GM18870 (cell line): ENCODE results near the gene ABLIM1.

ENCODE experiments used
- ATAC-seq: cut with Tn5 transposase; IDR thresholded peaks from one replicate; pipeline ENCODE4 v1.9.1; 2021; ENCODE audit warnings: moderate library complexity; ENCODE audit not compliant: unreplicated experiment

Gene ABLIM1

GRCh38 chr10:114593816-114594468 lies 64.1 kb downstream of the ABLIM1 start:
- ATAC-seq = no peak

- no peak for ATAC-seq
These were observed 64.8 kb downstream of the ABLIM1 start for GRCh38 chr10:114593240-114593792.

DNA sequence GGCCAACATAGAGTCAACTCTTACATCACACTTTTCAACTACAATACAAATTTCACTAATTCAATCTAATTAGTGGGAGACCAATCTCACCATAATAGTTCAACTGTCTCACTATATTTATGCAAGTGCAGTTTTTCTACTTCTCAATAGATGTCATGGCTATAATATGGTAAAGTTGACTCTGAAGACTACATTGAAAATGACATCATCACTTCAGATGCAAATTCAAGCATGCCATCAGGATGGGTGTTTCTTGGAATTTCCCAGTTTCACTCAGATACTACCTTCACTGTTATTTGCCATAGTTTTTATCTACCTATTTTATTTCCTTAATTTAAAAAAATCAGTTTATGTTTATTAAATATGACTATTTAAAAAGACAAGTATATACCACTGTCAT lies 67.1 kb downstream of the ABLIM1 start:
- no peak for ATAC-seq

GRCh38 chr10:114584419-114584818 lies 73.7 kb downstream of the ABLIM1 start:
- ATAC-seq = no peak

GRCh38 chr10:114581071-114581470 lies 77.0 kb downstream of the ABLIM1 start:
- no peak for ATAC-seq

- no peak for ATAC-seq
These were observed 80.9 kb downstream of the ABLIM1 start for GRCh38 chr10:114577133-114577532.

DNA sequence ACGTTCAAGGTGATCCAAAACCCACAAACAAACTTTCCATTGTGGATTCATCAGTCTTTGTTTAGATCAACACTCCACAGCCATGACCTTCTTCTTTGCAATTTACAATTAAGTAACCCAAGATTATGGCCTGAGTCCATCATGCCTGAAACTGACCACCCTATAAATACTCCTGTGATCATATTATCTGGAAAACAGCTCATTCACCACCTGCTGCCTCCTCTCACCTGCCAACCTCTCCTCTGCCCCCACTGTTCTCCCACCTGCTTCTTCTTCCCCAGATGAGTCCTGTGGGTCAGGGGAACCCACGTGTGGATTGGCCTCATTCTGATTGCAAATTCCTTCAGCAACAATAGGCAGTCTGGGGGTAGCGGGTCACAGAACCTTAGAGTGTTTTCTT lies 81.4 kb downstream of the ABLIM1 start:
- no peak for ATAC-seq

GRCh38 chr10:114576132-114576487 lies 82.0 kb downstream of the ABLIM1 start:
- no peak for ATAC-seq

GRCh38 chr10:114575417-114576131 lies 82.5 kb downstream of the ABLIM1 start:
- ATAC-seq = no peak

GRCh38 chr10:114573330-114574045 lies 84.6 kb downstream of the ABLIM1 start:
- ATAC-seq = no peak

GRCh38 chr10:114571316-114571999 lies 86.6 kb downstream of the ABLIM1 start:
- no peak for ATAC-seq

DNA sequence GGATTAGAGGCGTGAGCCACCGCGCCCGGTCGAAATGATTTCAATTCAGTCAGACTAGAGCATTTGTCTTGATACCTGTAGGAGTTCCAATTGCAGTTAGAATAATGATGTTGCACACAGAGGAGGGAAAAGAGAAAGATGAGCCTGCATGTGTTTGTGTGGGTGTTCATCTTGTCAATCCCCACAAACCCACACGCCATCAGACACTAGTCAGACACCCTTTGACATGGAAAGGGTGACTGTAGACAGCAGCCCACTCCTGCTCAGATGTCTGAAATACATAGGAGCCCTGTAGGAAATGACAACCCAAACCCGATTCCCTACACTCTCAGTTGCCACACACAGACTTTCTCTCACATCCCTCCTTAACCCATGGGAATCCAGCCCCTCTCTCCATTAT lies 92.0 kb downstream of the ABLIM1 start:
- ATAC-seq = no peak

DNA sequence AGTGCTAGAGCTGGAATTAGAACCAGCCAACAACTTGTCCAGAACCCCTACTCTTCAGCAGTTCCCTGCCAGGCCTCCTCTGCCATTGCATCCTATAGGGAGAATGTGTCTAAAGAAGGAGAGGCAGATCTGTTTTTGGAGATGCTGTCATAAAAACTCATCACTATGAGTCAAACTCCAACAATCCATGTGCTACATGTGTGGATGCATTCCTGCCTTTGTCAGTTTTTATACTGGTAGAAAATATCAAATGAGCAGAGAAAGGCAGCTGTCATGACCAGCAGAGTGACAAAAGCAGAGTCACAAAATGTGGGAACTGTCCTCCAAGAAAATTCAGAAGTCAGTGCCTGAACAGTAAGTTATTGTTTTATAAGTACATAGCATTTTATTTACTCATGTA lies 93.0 kb downstream of the ABLIM1 start:
- ATAC-seq = no peak

DNA sequence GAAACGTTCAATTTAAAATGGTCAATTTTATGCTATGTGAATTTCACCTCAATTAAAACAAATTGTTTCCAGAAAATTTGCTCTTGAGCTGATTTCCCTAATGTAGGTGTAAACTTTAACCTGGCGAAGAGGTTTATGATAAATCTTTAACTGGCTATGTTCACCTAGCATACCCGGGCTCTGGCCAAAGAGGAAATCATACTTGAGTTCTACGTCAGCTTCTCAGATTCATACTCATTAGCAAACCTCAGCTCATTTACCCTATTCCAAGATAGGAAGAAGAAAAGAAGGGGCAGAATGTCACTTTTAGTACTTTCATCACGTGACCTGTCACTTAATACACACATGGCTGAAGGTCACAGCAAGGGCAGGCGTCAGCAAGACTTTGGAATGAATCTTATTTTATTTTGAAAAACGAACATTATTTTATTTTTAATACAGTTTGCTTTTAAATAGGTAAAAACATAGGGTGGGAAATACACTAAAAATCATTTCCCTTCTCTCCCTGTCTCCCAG lies 97.0 kb downstream of the ABLIM1 start:
- ATAC-seq = no peak

DNA sequence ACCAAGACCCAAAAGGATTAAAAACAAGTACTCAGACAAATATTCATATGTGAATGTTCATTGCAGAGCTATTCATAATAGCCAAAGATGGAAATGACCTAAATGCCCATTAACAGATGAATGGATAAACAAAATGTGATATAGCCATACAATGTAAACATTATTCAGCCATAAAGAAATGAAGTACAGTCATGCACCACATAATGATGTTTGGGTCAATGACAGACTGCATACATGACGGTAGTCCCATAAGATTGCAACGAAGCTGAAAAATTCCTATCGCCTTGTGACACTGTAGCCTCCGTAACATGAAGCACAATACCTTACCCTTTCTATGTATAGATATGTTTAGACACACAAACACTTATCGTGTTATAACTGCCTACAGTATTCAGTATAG lies 97.9 kb downstream of the ABLIM1 start:
- no peak for ATAC-seq

GRCh38 chr10:114559636-114560035 lies 98.4 kb downstream of the ABLIM1 start:
- no peak for ATAC-seq

GRCh38 chr10:114557854-114558253 lies 100.2 kb downstream of the ABLIM1 start:
- no peak for ATAC-seq

GRCh38 chr10:114556236-114557122 lies 101.6 kb downstream of the ABLIM1 start:
- no peak for ATAC-seq

- no peak for ATAC-seq
These were observed 104.6 kb downstream of the ABLIM1 start for GRCh38 chr10:114553436-114553835.

DNA sequence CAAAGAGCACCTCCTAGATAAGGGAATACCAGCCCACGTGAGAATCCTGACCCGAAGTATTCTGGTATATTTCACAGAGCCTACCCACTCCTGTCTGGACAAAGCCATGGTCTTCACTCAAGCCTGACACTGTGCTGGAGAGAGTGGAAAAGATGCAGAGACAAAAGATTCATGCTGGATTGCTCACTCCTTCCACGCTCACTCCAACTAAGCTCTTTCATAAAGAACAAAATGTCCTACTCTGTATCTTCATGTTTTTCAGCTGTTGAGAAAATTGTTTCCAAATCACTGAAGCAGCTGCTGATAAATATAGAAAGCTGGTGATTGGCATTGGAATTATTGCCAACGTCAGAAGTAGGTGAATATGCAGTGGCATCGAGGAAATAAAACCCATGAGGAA lies 106.0 kb downstream of the ABLIM1 start:
- ATAC-seq = no peak
